Measurements from ENCODE around the gene ABCB8.

ABCB8 gene

GRCh38 chr7:151028131-151028947 lies at the start of gene ABCB8:
Gene ABCB8, plus strand, starts transcription at chr7:151028450. Its CDS starts 66 bp downstream, at chr7:151028516.
- peak; percentile 91 for DNase-seq

- no peak for DNase-seq
Measured at GRCh38 chr7:150979713-150980390, 48.4 kb upstream of the ABCB8 start.

- no peak for DNase-seq
Measured at GRCh38 chr7:150980663-150981062, 47.6 kb upstream of the ABCB8 start.

- DNase-seq: no peak
Measured at GRCh38 chr7:150981644-150982043, 46.6 kb upstream of the ABCB8 start.

GRCh38 chr7:150982351-150982750 lies 45.9 kb upstream of the ABCB8 start:
- no peak for DNase-seq

- no peak for DNase-seq
Measured at GRCh38 chr7:150983893-150984368, 44.3 kb upstream of the ABCB8 start.

- no peak for DNase-seq
Measured at GRCh38 chr7:150986099-150986512, 42.1 kb upstream of the ABCB8 start.

GRCh38 chr7:150986556-150986955 lies 41.7 kb upstream of the ABCB8 start:
- no peak for DNase-seq

- peak; percentile 74 for DNase-seq
Measured at GRCh38 chr7:150988230-150989226, 39.7 kb upstream of the ABCB8 start.

GRCh38 chr7:150989456-150989855 lies 38.8 kb upstream of the ABCB8 start:
- no peak for DNase-seq

GRCh38 chr7:150990416-150991186 lies 37.6 kb upstream of the ABCB8 start, which contains the start of gene NOS3:
Gene NOS3, plus strand, starts transcription at chr7:150991017. Its CDS starts 2,787 bp downstream, at chr7:150993804.
- DNase-seq: no peak

GRCh38 chr7:150992051-150992640 lies 36.1 kb upstream of the ABCB8 start:
- no peak for DNase-seq

- peak; percentile 74 for DNase-seq
Measured at GRCh38 chr7:150992833-150993302, 35.4 kb upstream of the ABCB8 start.

GRCh38 chr7:150993511-150993910 lies 34.7 kb upstream of the ABCB8 start:
- no peak for DNase-seq

GRCh38 chr7:150994141-150994837 lies 34.0 kb upstream of the ABCB8 start:
- no peak for DNase-seq

GRCh38 chr7:150994838-150995510 lies 33.3 kb upstream of the ABCB8 start:
- no peak for DNase-seq

- no peak for DNase-seq
Measured at GRCh38 chr7:150996376-150997074, 31.7 kb upstream of the ABCB8 start.

GRCh38 chr7:150997075-150997511 lies 31.2 kb upstream of the ABCB8 start:
- no peak for DNase-seq

- no peak for DNase-seq
Measured at GRCh38 chr7:150997817-150998216, 30.4 kb upstream of the ABCB8 start.

Data from 8988T (cell line).